ENCODE results near the gene MTRFR.

The MTRFR gene

GRCh38 chr12:123280971-123281370 is 47.7 kb downstream of the MTRFR start:
- H3F3A ChIP-seq (ENCODE audit: low read depth): no peaks in the 10 kb centered on the region
- H3K36me3 ChIP-seq (ENCODE audit: insufficient read depth, low read length): no peaks in the 10 kb centered on the region
- no peak overlapping the region for H3K4me3 ChIP-seq (ENCODE audit: low read length, poor library complexity, severe bottlenecking)
- no peaks in the 10 kb centered on the region for H3K9me3 ChIP-seq (ENCODE audit: insufficient read depth, low read depth, low read length)
- no peak overlapping the region for H3K4me2 ChIP-seq (ENCODE audit: low read depth, low read length, poor library complexity, severe bottlenecking)
- H3K9me2 ChIP-seq (replicated peaks; ENCODE audit: low read depth, low read length): no peaks in the 10 kb centered on the region
- TF ChIP-seq EZH2phosphoT487 (IDR thresholded peaks at IDR 0.05; ENCODE audit: borderline replicate concordance): no peak
- H3K4me1 ChIP-seq (ENCODE audit: insufficient read depth, low read length, poor library complexity, severe bottlenecking): no peaks in the 10 kb centered on the region
- no peak overlapping the region for H3K9ac ChIP-seq (ENCODE audit: low read depth, low read length, poor library complexity, severe bottlenecking)
- H2AFZ ChIP-seq (ENCODE audit: low read length): no peak overlapping the region
- no peaks in the 10 kb centered on the region for H3K27me3 ChIP-seq (ENCODE audit: insufficient read depth, low read length, poor library complexity, severe bottlenecking)
- no peaks in the 10 kb centered on the region for H4K20me1 ChIP-seq (ENCODE audit: insufficient read depth, low read length, poor library complexity, severe bottlenecking)
- H3K79me2 ChIP-seq (ENCODE audit: insufficient read depth, low read length): no peaks in the 10 kb centered on the region

DNA sequence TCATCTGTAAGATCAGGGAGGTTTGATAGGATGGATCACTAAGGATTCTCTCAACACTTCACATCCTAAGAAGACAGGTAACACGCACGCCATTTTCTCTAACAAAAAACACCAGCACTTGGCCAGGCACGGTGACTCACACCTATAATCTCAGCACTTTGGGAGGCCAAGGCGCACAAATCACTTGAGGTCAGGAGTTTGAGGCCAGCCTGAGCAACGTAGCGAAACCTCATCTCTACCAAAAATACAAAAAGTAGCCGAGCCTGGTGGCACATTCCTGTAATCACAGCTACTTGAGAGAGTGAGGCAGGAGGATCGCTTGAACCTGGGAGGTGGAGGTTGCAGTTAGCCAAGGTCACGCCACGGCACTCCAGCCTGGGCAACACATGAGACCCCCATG is 48.9 kb downstream of the MTRFR start:
- H3K9ac ChIP-seq (ENCODE audit: low read depth, low read length, poor library complexity, severe bottlenecking): no peak overlapping the region
- no peak overlapping the region for H3K4me2 ChIP-seq (ENCODE audit: low read depth, low read length, poor library complexity, severe bottlenecking)
- no peaks in the 10 kb centered on the region for H3F3A ChIP-seq (ENCODE audit: low read depth)
- H3K79me2 ChIP-seq (ENCODE audit: insufficient read depth, low read length): no peaks in the 10 kb centered on the region
- no peak overlapping the region for H2AFZ ChIP-seq (ENCODE audit: low read length)
- no peak overlapping the region for H3K4me3 ChIP-seq (ENCODE audit: low read length, poor library complexity, severe bottlenecking)
- H3K36me3 ChIP-seq (ENCODE audit: insufficient read depth, low read length): no peaks in the 10 kb centered on the region
- no peaks in the 10 kb centered on the region for H3K27me3 ChIP-seq (ENCODE audit: insufficient read depth, low read length, poor library complexity, severe bottlenecking)
- H3K4me1 ChIP-seq (ENCODE audit: insufficient read depth, low read length, poor library complexity, severe bottlenecking): no peaks in the 10 kb centered on the region
- no peaks in the 10 kb centered on the region for H3K9me2 ChIP-seq (replicated peaks; ENCODE audit: low read depth, low read length)
- no peak for TF ChIP-seq EZH2phosphoT487 (IDR thresholded peaks at IDR 0.05; ENCODE audit: borderline replicate concordance)
- no peak for TF ChIP-seq CTCF (conservative IDR thresholded peaks at IDR 0.05; ENCODE audit: low read length)
- H3K9me3 ChIP-seq (ENCODE audit: insufficient read depth, low read depth, low read length): no peaks in the 10 kb centered on the region
- H4K20me1 ChIP-seq (ENCODE audit: insufficient read depth, low read length, poor library complexity, severe bottlenecking): no peaks in the 10 kb centered on the region

DNA sequence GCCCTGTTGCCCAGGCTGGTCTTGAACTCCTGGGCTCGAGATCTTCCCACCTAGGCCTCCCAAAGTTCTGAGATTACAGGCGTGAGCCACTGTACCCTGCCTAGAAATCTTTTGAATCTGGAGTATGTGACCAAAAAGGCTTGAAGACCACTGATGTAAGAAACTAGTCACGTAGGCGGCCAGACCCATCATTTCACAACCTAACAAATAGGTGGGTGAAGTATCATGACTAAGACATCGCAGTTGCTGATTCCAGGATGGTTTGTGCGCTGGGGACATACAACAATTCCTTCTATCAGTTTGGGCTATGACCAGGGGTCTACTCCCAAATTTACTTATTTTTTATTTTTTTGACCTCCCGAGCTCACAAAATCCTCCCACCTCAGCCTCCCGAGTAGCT is 50.2 kb downstream of the MTRFR start:
- no peaks in the 10 kb centered on the region for H3K9me2 ChIP-seq (replicated peaks; ENCODE audit: low read depth, low read length)
- H3K4me1 ChIP-seq (ENCODE audit: insufficient read depth, low read length, poor library complexity, severe bottlenecking): no peaks in the 10 kb centered on the region
- H3K79me2 ChIP-seq (ENCODE audit: insufficient read depth, low read length): no peaks in the 10 kb centered on the region
- no peaks in the 10 kb centered on the region for H4K20me1 ChIP-seq (ENCODE audit: insufficient read depth, low read length, poor library complexity, severe bottlenecking)
- H3K9ac ChIP-seq (ENCODE audit: low read depth, low read length, poor library complexity, severe bottlenecking): no peak overlapping the region
- H3K36me3 ChIP-seq (ENCODE audit: insufficient read depth, low read length): no peaks in the 10 kb centered on the region
- no peaks in the 10 kb centered on the region for H3F3A ChIP-seq (ENCODE audit: low read depth)
- no peak overlapping the region for H2AFZ ChIP-seq (ENCODE audit: low read length)
- H3K4me3 ChIP-seq (ENCODE audit: low read length, poor library complexity, severe bottlenecking): no peak overlapping the region
- TF ChIP-seq EZH2phosphoT487 (IDR thresholded peaks at IDR 0.05; ENCODE audit: borderline replicate concordance): no peak
- no peak for TF ChIP-seq CTCF (conservative IDR thresholded peaks at IDR 0.05; ENCODE audit: low read length)
- H3K9me3 ChIP-seq (ENCODE audit: insufficient read depth, low read depth, low read length): no peaks in the 10 kb centered on the region
- no peaks in the 10 kb centered on the region for H3K27me3 ChIP-seq (ENCODE audit: insufficient read depth, low read length, poor library complexity, severe bottlenecking)
- no peak overlapping the region for H3K4me2 ChIP-seq (ENCODE audit: low read depth, low read length, poor library complexity, severe bottlenecking)

GRCh38 chr12:123284669-123285068 is 51.4 kb downstream of the MTRFR start:
- Histone ChIP-seq H2AFZ (ENCODE audit: low read length) (no peak overlapping the region), H4K20me1 (ENCODE audit: insufficient read depth, low read length, poor library complexity, severe bottlenecking) (no peaks in the 10 kb centered on the region), H3K4me2 (ENCODE audit: low read depth, low read length, poor library complexity, severe bottlenecking) (no peak overlapping the region), H3K9me3 (ENCODE audit: insufficient read depth, low read depth, low read length) (no peaks in the 10 kb centered on the region), H3K9ac (ENCODE audit: low read depth, low read length, poor library complexity, severe bottlenecking) (no peak overlapping the region), H3K27me3 (ENCODE audit: insufficient read depth, low read length, poor library complexity, severe bottlenecking) (no peaks in the 10 kb centered on the region), H3K36me3 (ENCODE audit: insufficient read depth, low read length) (no peaks in the 10 kb centered on the region), H3F3A (ENCODE audit: low read depth) (no peaks in the 10 kb centered on the region), H3K4me3 (ENCODE audit: low read length, poor library complexity, severe bottlenecking) (no peak overlapping the region), H3K4me1 (ENCODE audit: insufficient read depth, low read length, poor library complexity, severe bottlenecking) (no peaks in the 10 kb centered on the region), H3K79me2 (ENCODE audit: insufficient read depth, low read length) (no peaks in the 10 kb centered on the region), H3K9me2 (replicated peaks; ENCODE audit: low read depth, low read length) (no peaks in the 10 kb centered on the region)
- TF ChIP-seq CTCF (conservative IDR thresholded peaks at IDR 0.05; ENCODE audit: low read length) (no peak), EZH2phosphoT487 (IDR thresholded peaks at IDR 0.05; ENCODE audit: borderline replicate concordance) (no peak)
